SW 1271 (cell line): ENCODE data around the gene RMND5B.
A peak's percentile ranks its signal among the peaks of the same experiment; 100 is the strongest.
"Not testable (repeated sequence)": the region's sequence is repeated elsewhere in the genome, so short reads cannot be mapped to it uniquely, and the experiment has no call there.

Source experiments
- DNase-seq, 2 experiments: peaks; one replicate each; lab custom pipeline; 2025; lab: John Stamatoyannopoulos, UW

The RMND5B gene

GRCh38 chr5:178114325-178115135 lies 16.3 kb upstream of the RMND5B start:
- DNase-seq, result no peak

DNA sequence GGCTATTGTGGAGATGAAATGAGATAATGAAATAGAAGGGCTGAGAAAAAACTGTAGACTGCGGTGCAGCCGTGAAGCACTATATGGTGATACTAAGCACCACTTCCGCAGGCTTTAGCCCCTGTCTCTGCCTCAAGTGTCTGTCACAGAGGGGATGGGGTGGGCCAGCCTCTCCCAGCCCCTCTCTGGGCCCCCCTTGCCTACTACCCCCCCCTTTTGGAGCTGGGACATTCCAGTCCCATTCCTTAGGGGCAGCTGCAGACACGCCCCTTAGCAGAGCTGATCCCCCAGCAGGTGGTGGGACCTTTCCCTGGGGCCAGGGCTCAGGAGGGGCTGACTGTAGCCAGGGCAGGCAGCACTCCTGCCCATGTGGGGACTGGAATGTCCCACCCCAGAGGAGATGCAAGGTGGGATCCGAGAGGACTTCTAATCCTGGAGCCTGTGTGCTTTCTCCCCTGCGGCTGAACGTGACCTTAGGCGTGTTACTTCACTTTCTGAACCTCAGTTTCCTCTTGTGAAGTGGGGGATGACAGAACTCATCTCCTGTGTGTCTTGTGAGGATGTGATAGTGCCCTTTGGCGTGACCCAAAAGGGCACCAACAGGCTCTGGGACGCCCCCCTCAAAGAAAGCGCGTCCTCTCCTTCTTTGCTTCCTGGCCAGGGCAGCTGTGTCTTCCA lies 15.5 kb upstream of the RMND5B start:
- no peak for DNase-seq

DNA sequence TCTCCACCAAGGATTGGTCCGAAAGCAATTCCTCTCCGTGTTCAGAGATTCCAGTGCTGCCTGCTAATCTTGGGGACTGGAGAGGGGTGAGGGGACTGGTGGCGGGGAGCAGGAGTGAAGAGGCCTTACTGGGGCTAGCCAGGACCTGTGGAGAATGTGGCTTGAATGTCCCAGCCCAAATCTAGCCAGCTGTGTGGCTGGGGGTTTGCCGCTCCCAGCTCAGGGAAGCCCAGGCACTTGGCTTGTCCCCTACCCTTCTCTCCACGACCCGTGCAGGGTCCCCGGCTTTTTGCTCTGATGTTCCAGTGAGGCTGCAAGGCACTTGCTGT lies 15.0 kb upstream of the RMND5B start:
- DNase-seq, result no peak

DNA sequence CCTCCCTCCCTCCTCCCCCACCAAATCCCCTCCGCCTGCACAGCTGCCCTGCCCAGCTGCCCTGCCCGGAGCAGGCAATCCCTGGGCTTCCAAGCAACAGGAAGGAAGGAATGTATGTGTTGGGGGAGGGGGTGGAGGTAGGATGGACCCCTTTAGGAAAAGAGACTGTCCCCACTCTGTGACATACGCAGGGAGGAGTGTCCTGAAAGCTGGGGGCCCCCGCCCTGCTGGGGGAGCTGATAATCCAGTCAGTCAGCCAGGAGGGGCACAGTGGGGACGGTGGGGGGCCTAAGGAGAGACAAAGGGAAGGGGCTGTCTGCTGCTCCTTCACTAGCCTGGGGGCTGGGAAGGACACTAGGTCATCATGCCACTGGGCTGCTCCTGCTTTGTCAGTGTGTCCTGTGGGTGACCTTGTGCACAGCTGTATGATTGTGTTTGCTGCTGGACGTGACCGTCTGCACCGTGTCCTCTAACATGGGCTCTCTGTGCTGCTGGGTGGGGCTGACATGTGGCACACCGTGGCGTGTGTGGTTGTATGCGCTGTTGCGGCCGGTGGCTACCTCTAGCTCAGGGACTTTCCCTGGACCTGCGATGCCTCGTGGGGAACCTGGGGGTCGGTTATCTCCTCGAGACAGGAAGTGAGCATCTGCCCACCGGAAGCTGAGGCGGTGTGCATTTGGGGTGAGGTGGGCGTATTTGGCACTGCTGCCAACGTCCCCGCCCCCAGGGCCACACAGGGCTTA lies 14.5 kb upstream of the RMND5B start:
- DNase-seq, result no peak

DNA sequence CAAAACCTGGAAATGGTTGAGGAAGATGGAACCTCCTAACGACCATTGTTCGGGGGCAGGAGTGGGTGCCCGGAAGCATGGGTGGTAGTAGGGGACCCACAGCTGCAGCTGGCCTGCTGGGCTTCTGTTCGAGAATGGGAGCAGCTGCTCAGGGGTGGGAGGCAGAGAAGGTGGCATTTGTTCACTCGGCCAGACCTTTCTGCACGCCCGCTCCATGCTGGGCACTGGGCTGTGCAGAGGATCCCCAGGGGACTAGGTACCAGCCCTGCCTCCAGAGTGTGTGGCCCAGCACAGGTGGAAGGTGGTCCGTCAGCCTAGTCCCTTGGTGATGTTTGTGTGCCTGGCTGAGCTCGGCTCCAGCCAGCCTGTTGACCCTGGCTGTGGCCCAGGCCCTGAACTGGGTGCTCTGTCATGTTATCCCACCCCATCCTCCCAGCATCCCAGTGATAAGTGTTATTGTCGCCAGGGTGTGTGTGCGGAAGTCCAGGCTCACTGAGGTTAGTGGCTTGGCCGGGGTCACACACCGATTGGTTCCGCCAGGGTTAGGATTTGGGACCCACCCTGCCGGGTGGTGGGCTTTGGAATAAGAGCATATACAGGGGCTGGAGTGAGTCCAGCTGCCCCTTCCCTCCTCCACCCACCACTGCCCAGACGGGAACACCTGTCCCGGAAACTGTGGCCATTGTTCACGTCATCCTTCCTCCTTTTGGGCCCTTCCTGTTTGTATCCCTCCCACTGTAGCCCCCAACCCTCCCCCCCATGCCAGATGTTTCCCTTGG lies 12.7 kb upstream of the RMND5B start:
- DNase-seq, result no peak

GRCh38 chr5:178119915-178120606 lies 10.8 kb upstream of the RMND5B start:
- DNase-seq, result no peak

GRCh38 chr5:178120607-178121357 lies 10.0 kb upstream of the RMND5B start:
- DNase-seq, result peak in 1 of 2 experiments; percentile 53

DNA sequence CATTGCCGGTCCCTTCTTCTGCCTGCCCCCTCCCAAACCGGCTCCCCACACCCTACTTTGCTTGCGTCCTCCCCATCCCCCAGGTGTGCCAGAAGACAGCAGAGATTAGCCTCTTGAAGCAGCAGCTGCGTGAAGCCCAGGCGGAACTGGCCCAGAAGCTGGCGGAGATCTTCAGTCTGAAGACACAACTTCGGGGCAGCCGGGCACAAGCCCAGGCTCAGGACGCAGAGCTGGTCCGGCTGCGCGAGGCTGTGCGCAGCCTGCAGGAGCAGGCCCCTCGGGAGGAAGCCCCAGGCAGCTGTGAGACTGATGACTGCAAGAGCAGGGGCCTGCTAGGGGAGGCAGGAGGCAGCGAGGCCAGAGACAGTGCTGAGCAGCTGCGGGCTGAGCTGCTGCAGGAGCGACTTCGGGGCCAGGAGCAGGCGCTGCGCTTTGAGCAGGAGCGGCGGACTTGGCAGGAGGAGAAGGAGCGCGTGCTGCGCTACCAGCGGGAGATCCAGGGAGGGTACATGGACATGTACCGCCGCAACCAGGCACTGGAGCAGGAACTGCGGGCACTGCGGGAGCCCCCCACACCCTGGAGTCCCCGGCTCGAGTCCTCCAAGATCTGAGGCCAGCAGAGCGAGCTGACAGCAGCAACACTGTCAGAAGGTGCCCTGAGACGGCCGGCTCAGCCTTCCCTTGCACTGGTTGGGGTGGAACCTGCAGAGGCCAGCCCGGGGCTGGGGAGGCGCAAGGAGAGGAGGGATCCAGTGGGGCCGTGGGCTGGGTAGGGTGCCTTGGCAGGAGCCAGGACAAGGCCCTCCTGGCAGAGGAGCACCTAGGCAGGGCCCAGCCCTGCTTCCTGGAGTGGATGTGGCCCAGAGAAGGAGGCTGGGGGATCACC lies 9.2 kb upstream of the RMND5B start:
- no peak for DNase-seq

DNA sequence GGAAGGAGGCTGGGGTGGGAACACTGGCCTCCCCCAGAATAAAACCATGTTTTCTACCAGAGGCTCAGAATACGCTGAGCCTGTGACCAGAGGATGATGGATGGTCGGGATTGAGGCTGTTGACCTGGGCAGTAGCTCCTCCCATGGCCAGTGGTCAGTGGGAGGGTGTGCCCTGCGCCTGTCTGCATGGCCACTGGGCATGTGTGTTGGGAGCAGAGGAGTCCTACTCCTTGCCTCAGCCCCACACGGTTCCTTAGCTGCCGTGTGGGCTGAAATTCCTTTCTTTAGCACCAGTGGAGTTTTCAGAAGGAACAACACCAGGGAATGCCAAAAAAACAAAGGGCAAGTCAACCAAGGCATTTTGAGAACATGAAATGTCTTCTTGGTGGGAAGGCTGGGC lies 8.5 kb upstream of the RMND5B start:
- DNase-seq, result no peak

GRCh38 chr5:178123094-178123965 lies 7.5 kb upstream of the RMND5B start:
- DNase-seq, result no peak

- no peak for DNase-seq
Observed at GRCh38 chr5:178123966-178124925, 6.6 kb upstream of the RMND5B start.

DNA sequence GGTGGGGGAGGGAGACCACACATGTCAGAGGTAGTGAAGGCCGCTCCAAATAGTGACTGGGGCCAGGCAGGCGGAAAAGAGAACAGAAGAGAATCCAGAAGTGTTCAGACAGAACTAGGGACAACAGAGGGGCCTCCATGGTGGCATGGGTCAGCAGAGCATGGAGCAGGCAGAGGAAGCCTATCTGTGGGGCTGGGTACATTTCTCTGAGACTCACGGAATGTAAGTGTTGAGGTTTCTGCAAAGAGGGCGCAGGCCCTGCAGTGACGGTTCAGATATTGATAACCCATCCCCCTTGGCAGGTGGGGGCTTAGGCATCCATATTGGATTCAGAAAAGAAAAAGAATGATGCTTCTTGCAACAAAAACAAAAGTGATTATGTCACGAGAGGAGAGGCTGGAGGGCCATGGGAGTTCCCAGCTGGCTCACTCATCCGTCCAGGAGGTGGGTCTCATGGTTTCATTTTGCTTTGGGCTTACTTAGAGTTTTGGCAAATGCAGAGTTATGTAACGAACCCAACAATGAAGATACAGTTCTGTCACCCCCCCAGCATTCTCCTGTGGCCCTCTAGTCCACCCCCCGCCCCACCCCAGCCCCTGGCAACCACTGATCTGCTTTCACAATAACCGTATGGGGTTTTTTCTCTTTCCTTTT lies 5.4 kb upstream of the RMND5B start:
- DNase-seq, result no peak

GRCh38 chr5:178126556-178126955 lies 4.3 kb upstream of the RMND5B start:
- DNase-seq, result no peak

DNA sequence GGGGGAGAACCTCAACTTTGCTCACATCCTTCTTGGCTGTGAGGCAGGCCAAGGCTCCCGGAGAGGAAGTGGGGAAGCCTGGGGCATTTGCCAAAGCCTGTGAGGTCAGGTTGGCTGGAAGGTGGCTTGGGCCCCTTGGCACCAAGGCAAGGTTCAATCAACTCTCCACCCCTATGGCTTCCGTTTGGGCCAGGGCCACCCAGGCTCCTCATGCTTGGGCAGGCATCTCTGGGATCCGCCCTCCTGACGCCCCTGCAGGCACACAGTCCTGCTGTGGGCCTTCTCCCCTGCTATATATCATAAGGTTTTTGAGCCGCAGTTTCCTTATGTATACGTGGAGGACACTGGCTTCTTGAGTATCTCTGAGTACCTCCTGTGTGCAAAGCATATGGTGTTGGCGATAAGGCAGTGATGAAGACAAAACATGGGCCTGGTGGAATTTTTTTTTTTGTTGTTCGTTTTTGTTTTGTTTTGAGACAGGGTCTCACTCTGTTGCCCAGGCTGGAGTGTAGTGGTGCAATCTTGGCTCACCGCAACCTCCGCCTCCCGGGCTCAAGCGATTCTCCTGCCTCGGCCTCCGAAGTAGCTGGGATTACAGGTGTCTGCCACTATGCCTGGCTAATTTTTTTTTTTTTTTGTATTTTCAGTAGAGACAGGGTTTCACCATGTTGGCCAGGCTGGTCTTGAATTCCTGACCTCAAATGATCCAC lies 3.4 kb upstream of the RMND5B start:
- not testable (repeated sequence) for DNase-seq

DNA sequence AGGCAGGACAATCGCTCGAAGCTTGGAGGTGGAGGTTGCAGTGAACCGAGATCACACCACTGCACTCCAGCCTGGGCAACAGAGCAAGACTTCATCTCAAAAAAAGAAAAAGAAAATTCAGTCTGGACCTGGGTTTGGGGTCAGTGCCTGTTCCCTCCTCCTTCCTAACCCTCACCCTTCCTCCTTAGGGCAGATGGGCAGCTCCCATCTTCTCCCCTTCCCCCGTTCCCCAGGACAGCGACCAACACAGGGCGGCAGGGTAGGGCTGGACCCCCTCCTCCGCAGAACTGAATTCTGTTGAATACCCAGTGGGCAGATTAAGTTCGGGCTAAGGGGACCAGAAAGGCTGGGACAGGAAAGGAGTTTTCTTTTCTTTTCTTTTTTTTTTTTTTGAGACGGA lies 1.5 kb upstream of the RMND5B start:
- DNase-seq, result no peak

- not testable (repeated sequence) for DNase-seq
Observed at GRCh38 chr5:178130234-178130575, 609 bp upstream of the RMND5B start.
